ENCODE results near the gene KITLG. TPM values are rescaled to one million over a fixed set of nuclear protein-coding genes. Genes with fewer than 3 reads are reported as not detected.

Gene KITLG
- polyA plus RNA-seq, 1 experiment: 35.3 TPM

GRCh38 chr12:88444481-88444880 lies 135.8 kb downstream of the KITLG start:
- ChIA-PET POLR2A (no interaction called here), CTCF (no interaction called here)
- Histone ChIP-seq H3K27ac (ENCODE audit: low read depth, low read length) (no peak overlapping the region), H3K4me3 (ENCODE audit: low read depth, low read length) (no peak overlapping the region), H3K27me3 (ENCODE audit: control insufficient read depth, insufficient read depth, low read length) (no peaks in the 10 kb centered on the region), H3K9me3 (ENCODE audit: control insufficient read depth, insufficient read depth, low read length) (no peaks in the 10 kb centered on the region)
- DNase-seq (ENCODE audit: low read depth, low spot score): no peak
- TF ChIP-seq CTCF (IDR thresholded peaks at IDR 0.05; ENCODE audit: low read depth, low read length): no peak

Small RNAs within 50 kb of the gene (small RNA-seq; reads per million reads assigned to genes)
- not detected for gene RNU1-117P (ENCODE audit: insufficient read length, low read depth)

All from AG04450 (cell line).